GM18858 (cell line): Measurements from ENCODE around the gene IFNL3.

Source experiments
- ATAC-seq: cut with Tn5 transposase; IDR thresholded peaks from one replicate; pipeline ENCODE4 v1.9.1; 2021; ENCODE audit not compliant: unreplicated experiment

Gene IFNL3

DNA sequence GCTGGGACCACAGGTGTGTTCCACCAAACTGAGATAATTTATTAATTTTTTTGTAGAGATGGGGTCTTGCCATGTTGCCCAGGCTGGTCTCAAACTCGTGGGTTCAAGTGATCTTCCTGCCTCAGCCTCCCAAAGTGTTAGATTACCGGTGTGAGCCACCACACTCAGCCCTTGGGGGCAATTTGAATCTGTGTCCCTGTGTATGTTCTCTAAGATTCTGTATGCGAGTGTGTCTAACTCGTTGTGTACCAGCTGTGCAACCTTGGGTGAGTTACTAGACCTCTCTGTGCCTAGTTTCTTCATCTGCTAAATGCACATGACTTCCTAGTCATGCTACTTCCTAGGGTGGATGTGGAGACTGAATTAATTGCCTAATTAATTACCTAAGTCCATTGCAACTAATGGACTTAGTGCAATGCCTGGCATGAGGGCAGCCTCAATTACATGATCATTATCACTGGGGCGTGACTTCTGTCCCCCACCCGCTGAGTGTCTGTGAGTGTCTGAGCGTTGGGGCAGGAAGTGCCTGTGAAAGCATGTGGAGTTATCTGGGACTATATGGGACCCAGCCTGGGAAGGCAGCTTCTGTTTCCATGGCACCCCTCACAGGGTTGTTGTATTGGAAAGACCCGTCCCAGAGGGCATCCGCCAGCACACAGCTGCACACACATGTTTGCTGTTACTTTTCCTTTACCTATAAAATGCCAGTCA is 49.8 kb downstream of the IFNL3 start:
- no peak for ATAC-seq

- no peak for ATAC-seq
Measured at GRCh38 chr19:39193803-39194202, 51.0 kb downstream of the IFNL3 start.
